ENCODE measurements around the gene LRRC32. TPM values are rescaled to one million over a fixed set of nuclear protein-coding genes. Genes with fewer than 3 reads are reported as not detected.

LRRC32 gene
- total RNA-seq, result 0.05 TPM in 1 of 2 replicates, not detected in the other

DNA sequence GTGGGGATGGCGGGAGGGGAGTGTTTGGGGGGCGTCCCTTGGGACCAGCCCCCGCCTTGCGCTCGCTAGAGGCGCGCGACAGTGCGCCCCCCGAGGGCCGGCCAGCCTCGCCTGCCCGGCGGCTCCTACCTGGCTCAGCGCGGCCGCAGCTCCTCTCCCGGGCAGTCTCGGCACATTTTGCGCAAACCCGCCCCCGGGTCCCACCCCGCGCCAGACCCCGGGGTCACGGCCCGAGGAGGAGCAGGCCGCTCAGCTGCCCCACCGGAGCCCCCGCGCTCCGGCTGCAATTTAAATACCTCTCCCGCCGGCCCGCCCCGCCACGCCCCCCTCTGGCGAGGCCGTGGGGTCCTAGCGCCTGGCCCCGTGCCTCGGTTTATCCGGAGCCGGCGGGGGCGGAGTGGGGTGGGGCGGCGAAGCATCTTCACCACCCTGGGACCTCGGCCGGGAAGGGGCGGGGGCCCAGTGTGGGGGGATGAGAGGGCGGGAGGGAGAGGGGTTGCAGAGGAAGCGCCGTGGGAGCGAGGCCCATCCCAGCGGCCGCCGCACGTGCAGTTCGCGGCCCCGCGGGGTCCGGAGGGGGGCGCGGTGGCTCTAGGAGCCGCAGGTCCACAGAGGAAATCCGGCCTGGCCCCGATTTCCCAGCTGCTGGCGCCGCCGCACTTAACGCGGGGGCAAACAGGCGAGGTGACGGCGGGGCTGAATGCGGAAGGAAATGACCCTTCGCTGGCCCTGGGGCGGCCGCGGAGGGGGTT lies at the start of gene LRRC32:
TSS of gene LRRC32 (minus strand) at position 263 of the 752 bp plus-strand sequence. CDS start 4,793 bp downstream, outside the sequence.

Other genes starting within 250 kb of the LRRC32 start
- gene EMSY, start 225.7 kb downstream of the LRRC32 start, total RNA-seq, result 5.0 and 13.5 TPM in 2 replicates
- 29.4 and 50.4 TPM in 2 replicates for gene TSKU, start 112.6 kb upstream of the LRRC32 start, total RNA-seq
- 6.1 and 11.9 TPM in 2 replicates for gene ACER3, start 190.2 kb upstream of the LRRC32 start, total RNA-seq

Data from airway epithelial cell (primary cell).